ENCODE data around the gene SYS1. TPM values are rescaled to one million over a fixed set of nuclear protein-coding genes. Genes with fewer than 3 reads are reported as not detected.

The SYS1 gene
- total and polyA plus RNA-seq, 2 donors (not counting 1 experiment from before 2014, with no cell fraction given): 25.3 to 57.7 TPM

DNA sequence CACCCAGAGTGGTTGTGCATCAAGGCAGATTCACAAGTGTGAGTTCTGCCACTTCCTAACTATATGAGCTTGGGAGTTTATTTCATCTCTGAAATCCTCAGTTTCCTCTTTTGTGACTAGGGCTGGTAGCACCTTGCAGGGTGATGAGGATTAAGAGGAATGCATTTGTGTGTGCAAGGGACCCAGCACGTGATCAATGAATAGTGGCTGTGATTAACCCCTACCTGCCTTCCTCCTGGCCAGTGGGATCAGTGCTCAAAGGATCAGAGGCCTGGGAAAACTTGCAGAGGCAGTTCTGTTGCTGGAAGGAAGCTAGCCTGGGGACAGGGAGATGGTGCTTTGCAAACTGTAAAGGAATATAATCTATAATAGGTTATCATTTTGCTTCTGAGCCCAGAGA is 22.0 kb upstream of the SYS1 start:
- no peak overlapping the region for H3K27ac ChIP-seq (ENCODE audit: low read length in 2 of 2)
- no peak for ATAC-seq (ENCODE audit: low read depth)
- WGBS (ENCODE audit: insufficient coverage): 60% methylated on average over 1 of the region's 1 CpG
- CTCF ChIA-PET: interaction anchor here (0.8 to 1.8 kb wide), 4 partner anchors 22 to 109 kb away, joined by 3 to 4 read pairs (median 3); partner anchors contain the start of gene SYS1
- H3K27me3 ChIP-seq (replicated peaks in 1 of 4; ENCODE audit: control extremely low read depth in 1 of 4, control insufficient read depth in 3 of 4, insufficient read depth in 4 of 4, low read length in 3 of 4): peaks cover 0 to 17% (median 0%) of the 10 kb centered on the region in 4 experiments
- Mint-ChIP-seq H3K27ac (no peak overlapping the region), H3K9me3 (ENCODE audit: insufficient read depth) (no peaks in the 10 kb centered on the region), H3K4me3 (no peak overlapping the region), H3K27me3 (peaks cover 12% of the 10 kb centered on the region), H3K4me1 (no peaks in the 10 kb centered on the region)
- no peak overlapping the region for H3K4me3 ChIP-seq (ENCODE audit: control extremely low read depth in 1 of 5, extremely low read depth in 1 of 5, insufficient read depth in 1 of 5, low read depth in 2 of 5, low read length in 4 of 5)
- TF ChIP-seq, protein P1, sequence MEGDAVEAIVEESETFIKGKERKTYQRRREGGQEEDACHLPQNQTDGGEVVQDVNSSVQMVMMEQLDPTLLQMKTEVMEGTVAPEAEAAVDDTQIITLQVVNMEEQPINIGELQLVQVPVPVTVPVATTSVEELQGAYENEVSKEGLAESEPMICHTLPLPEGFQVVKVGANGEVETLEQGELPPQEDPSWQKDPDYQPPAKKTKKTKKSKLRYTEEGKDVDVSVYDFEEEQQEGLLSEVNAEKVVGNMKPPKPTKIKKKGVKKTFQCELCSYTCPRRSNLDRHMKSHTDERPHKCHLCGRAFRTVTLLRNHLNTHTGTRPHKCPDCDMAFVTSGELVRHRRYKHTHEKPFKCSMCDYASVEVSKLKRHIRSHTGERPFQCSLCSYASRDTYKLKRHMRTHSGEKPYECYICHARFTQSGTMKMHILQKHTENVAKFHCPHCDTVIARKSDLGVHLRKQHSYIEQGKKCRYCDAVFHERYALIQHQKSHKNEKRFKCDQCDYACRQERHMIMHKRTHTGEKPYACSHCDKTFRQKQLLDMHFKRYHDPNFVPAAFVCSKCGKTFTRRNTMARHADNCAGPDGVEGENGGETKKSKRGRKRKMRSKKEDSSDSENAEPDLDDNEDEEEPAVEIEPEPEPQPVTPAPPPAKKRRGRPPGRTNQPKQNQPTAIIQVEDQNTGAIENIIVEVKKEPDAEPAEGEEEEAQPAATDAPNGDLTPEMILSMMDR (IDR thresholded peaks at IDR 0.05): no peak
- TF ChIP-seq EZH2 (IDR thresholded peaks at IDR 0.05; ENCODE audit: borderline replicate concordance, insufficient read depth, low read depth, low read length, poor library complexity, severe bottlenecking): no peak
- H3K9ac ChIP-seq (ENCODE audit: low read length): no peak overlapping the region
- POLR2A ChIA-PET: no interaction called here
- H4K20me1 ChIP-seq (ENCODE audit: control insufficient read depth, insufficient read depth, low read length, poor library complexity, severe bottlenecking): no peaks in the 10 kb centered on the region
- intact Hi-C loops (cut with micrococcal nuclease): no loop called here
- peaks cover 1% of the 10 kb centered on the region in 2 donors for H3K4me1 ChIP-seq (ENCODE audit: control insufficient read depth in 2 of 2, insufficient read depth in 2 of 2, low read length in 2 of 2)
- no peaks in the 10 kb centered on the region for H3K36me3 ChIP-seq (replicated peaks in 1 of 2; ENCODE audit: control extremely low read depth in 1 of 2, control insufficient read depth in 1 of 2, extremely low read depth in 1 of 2, insufficient read depth in 2 of 2, low read length in 1 of 2)
- no peaks in the 10 kb centered on the region for H3K79me2 ChIP-seq (ENCODE audit: control insufficient read depth, insufficient read depth, low read length)
- H2AFZ ChIP-seq (ENCODE audit: insufficient read depth, low read depth, low read length, poor library complexity, severe bottlenecking): no peak overlapping the region
- no peak overlapping the region for H3K4me2 ChIP-seq (replicated peaks; ENCODE audit: low read depth, low read length, poor library complexity, severe bottlenecking)
- H3K9me3 ChIP-seq (ENCODE audit: control extremely low read depth in 1 of 3, control insufficient read depth in 2 of 3, insufficient read depth in 1 of 3, low read length in 2 of 3): no peaks in the 10 kb centered on the region
- DNase-seq: no peak

DNA sequence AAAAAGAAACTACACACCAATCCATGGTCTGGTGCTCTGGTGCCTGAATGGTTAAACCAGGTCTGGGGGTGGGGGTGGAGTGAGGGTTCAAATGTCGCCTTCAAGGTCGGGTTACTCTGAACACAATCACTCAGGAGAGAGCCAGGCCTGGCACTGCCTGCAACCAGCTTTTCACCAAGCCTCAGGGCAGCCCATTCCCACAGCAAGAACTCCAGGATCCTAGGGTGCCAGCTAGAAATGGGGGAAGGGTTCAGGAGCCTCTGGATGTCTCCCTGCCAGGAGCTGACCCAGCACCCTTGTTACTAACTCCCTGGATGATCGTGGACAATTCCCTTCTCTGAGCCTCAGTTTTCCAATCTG is 21.4 kb upstream of the SYS1 start:
- Histone ChIP-seq H3K79me2 (ENCODE audit: control insufficient read depth, insufficient read depth, low read length) (no peaks in the 10 kb centered on the region), H3K9me3 (ENCODE audit: control extremely low read depth in 1 of 3, control insufficient read depth in 2 of 3, insufficient read depth in 1 of 3, low read length in 2 of 3) (no peaks in the 10 kb centered on the region), H3K36me3 (replicated peaks in 1 of 2; ENCODE audit: control extremely low read depth in 1 of 2, control insufficient read depth in 1 of 2, extremely low read depth in 1 of 2, insufficient read depth in 2 of 2, low read length in 1 of 2) (no peaks in the 10 kb centered on the region), H3K4me1 (ENCODE audit: control insufficient read depth in 2 of 2, insufficient read depth in 2 of 2, low read length in 2 of 2) (peaks cover 7% of the 10 kb centered on the region in 2 donors), H2AFZ (ENCODE audit: insufficient read depth, low read depth, low read length, poor library complexity, severe bottlenecking) (no peak overlapping the region), H3K27me3 (replicated peaks in 1 of 4; ENCODE audit: control extremely low read depth in 1 of 4, control insufficient read depth in 3 of 4, insufficient read depth in 4 of 4, low read length in 3 of 4) (peaks cover 0 to 23% (median 0%) of the 10 kb centered on the region in 4 experiments), H3K4me2 (replicated peaks; ENCODE audit: low read depth, low read length, poor library complexity, severe bottlenecking) (no peak overlapping the region), H3K9ac (ENCODE audit: low read length) (no peak overlapping the region), H3K27ac (ENCODE audit: low read length in 2 of 2) (no peak overlapping the region), H4K20me1 (ENCODE audit: control insufficient read depth, insufficient read depth, low read length, poor library complexity, severe bottlenecking) (no peaks in the 10 kb centered on the region), H3K4me3 (ENCODE audit: control extremely low read depth in 1 of 5, extremely low read depth in 1 of 5, insufficient read depth in 1 of 5, low read depth in 2 of 5, low read length in 4 of 5) (no peak overlapping the region)
- intact Hi-C loops (cut with micrococcal nuclease): no loop called here
- DNase-seq: no peak
- TF ChIP-seq EZH2 (IDR thresholded peaks at IDR 0.05; ENCODE audit: borderline replicate concordance, insufficient read depth, low read depth, low read length, poor library complexity, severe bottlenecking): no peak
- Mint-ChIP-seq H3K9me3 (ENCODE audit: insufficient read depth) (no peaks in the 10 kb centered on the region), H3K4me1 (no peaks in the 10 kb centered on the region), H3K4me3 (no peak overlapping the region), H3K27me3 (peaks cover 16% of the 10 kb centered on the region), H3K27ac (no peak overlapping the region)
- CTCF ChIA-PET: interaction anchor here (0.8 to 1.8 kb wide), 3 partner anchors 21 to 109 kb away, joined by 3 to 4 read pairs (median 3); partner anchors contain the start of gene SYS1
- 93% methylated on average over 3 of the region's 3 CpGs for WGBS (ENCODE audit: insufficient coverage)
- ATAC-seq (ENCODE audit: low read depth): no peak
- POLR2A ChIA-PET: no interaction called here

Measured in B cell (primary cell).